GM19193 (cell line): ENCODE data around the gene WLS.

Experiments
- POLR2A ChIP-seq: IDR thresholded peaks from 4 replicates; pipeline ENCODE4 v1.6.1; 2011; ENCODE audit not compliant: insufficient read depth, insufficient read length; ENCODE audit errors: extremely low read depth

WLS gene

DNA sequence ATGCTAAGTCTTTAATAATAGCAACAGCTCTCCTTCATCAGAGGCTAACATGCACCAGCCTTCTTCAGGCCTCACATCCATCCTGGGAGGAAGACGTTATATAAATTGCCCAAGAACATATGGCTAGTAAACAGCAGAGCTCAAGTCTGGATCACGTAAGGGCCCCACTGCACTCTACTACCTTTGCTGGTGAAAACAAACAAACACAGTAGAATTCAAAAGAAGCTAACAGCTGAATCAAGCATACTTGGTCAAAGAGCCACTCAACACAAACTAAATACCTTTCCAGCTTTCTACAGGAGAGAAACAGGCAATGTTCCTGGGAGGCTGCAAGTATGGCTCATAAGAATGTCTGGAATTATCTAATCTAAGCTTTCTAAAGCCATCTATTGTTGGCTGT, 66.0 kb downstream of the WLS start:
- TF ChIP-seq POLR2A = no peak

DNA sequence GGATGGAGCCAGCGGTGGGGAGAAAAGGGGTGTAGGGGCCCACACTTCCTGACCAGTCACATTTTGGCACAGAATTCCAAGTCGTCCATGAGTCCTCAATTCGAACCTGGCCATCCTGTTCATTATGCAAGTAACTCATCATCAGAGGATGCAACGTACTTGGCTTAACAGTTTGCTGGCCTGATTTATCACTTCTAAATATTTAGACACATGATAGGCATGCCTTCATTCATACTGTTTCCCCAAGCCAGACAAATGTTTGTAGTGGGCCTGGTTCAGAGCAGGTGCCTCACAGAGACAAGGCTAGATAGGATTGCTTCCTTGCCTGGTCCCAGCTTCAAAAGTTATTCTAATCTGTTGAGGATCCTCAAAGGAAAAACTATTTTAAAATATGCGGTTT, 66.7 kb downstream of the WLS start:
- TF ChIP-seq POLR2A = no peak

DNA sequence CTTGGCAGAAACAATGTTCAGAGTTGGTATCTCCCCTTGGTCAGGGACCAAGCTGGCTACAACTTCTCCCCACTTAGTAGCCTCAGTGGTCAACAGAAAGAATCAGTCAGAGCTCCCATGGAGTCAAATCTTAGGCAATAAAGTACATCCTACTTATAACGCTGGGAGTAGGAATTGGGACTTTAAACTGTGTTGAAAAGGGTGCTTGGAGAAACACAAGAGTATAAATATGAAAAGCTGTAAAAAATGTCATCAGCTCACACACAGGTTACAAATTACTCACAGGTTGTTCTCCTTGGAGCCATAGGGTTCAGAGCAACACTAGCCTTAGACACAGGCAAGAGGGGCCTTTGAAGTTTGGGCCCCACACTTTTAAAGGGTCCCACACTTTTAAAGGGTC, 67.4 kb downstream of the WLS start:
- no peak for TF ChIP-seq POLR2A

DNA sequence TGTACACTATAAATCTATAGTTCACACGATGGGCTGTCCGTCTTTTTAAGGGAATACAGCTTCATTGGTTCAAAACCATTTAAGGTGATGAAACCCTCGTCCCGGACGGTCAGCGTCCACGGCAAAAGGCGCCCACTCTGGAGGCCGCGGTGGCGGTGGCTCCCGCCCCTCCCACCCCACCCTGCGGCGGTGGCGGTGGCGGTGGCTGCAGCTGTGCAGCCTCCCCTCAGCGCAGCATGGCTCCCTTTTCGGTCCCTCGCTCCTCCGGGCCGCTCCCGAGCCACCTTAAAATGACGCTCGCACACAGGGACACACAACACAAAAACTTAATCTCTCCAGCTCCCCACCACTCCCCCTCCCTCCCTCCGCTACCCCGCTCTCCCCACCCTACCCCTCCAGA, 69.1 kb downstream of the WLS start:
- no peak for TF ChIP-seq POLR2A

DNA sequence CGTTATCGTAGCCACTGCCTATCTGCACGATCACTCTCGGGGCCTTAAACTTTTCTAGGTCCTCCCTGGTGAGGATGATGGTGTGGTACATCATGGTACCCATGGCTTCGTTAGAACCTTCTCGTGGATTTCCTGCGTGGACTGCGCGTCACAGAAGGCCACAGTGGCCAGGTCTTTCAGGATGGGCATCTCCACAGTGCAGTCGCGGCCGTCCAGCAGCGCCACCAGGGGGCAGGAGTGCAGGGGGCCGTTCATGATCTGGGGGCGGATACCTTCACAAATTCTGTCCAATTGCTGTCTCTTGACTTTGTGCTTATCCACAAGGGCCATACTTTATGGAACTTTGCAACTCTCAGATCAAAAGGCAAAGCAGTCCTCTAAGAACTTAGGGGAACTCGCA, 69.6 kb downstream of the WLS start:
- no peak for TF ChIP-seq POLR2A

DNA sequence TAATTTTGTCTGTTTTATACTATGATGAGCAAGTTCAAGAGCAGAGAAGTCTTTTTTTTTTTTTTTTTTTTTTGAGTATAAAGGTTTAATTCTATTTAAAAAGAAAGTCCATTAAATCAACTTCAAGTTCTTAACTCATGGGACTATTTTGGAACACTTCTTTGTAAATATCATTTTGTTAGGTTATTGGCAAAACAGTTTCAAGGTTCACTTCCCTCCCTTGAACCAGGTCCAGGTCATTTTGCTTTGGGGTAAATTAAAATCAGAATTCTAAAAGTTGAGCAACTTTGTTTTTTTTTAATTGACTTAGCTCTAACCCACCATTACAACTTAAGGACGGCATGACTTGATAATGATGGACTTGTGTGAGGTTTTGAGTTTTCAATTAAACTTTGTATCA, 72.3 kb downstream of the WLS start:
- no peak for TF ChIP-seq POLR2A

DNA sequence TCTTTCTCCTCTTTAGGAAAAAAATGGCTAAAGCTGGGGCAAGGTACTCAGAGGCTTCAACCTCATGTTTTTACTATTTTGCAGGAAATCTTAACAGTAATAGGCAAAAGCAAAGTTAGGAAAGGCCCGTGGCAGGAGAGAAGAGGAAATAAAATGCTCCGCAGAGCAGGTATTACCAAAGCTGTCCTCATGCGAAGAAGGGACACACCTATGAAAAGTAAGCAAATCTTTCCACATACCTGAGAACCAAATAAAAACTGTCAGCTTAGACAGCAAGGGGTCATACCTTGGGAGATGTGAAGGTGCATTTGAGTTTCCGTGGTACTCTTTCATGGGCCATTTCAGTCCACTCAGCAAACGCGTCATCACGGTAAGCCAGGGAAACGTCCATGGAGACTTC, 73.5 kb downstream of the WLS start:
- no peak for TF ChIP-seq POLR2A

DNA sequence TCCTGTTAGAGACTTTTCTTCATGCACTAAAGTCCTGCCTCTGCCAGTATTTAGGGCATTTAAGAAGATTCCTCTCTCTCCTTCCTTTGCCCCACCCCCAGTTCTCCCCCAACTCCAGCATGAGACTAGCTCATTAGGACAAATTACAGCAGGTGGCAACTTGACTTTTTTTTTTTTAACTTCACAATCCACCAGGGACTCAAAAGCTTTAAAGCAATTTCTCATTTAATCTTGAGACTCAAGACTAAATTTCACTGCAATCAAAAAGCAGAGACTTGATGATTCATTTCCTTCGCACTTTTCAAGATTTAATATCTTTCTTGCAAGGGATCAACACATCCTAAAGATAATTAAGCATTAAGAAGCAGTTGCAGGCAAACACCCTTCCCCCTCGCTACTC, 74.9 kb downstream of the WLS start:
- no peak for TF ChIP-seq POLR2A

DNA sequence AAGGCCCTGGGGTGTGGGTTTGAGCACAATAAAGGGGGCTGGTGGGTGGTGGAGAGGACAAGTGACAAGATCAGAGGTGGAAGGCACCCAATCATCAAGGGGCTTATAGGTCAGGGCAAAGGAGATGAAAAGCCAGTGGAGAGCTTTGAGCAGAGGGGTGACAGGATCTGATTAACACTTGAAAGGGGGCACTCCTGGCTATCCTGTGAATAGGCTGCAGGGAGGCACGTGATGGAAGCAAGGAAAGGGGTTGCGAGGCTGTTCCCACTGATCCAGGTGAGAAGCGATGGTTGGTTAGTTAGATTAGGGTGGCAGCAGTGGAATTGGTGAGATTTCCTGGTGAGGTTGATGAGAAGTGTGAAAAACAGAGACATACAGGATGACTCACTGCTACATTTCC, 80.6 kb downstream of the WLS start:
- no peak for TF ChIP-seq POLR2A

DNA sequence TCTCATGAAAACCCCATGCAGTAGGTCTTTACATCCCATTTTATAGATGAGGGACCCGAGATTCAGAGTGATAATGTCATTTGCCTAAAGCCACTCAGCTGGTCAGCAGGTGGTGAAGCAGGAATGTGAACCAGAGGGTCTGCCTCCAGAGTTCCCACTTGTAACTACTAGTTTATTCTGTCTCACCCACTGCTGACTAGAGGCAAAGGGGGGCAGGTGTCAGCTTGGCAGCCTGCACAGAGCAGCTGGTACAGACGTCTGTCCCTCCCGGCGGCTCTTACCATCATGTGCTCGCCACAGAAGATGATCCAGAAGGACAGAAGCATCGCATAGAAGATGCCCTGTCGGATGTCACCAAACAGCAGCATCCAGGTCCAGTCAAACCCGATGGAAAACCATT, 82.4 kb downstream of the WLS start:
- no peak for TF ChIP-seq POLR2A

DNA sequence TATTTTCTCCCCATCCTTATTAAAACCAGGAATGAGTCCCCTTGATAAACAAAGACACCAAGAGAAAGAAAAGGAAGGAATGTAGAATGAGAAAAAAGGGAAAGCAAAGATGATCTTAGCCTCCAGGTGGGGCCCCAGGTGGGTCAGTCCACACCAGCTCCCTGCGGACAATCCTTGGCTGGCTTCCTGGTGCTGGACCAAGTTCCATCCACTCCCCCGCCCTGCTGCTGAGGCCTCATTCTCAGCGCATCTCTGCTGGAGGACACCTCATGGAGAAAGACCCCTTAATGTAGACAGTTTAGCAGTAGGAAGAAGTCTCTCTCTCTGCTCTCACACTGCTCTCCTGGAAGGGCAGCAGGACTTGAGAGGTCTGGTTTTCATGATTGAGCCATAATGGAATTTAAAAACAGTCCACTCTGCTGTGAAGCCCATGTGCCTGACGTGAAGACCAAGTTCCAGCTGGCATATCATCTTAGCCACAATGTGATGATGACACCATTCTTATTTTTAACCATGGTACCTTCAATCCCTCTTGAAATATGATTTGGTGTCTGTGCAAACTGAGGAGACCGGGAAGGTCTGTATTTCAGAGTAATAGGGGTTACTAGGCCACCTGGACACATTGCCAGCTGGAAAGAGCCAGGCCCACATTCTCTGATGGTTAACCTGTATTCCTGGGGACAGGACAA, 83.1 kb downstream of the WLS start:
- TF ChIP-seq POLR2A = no peak

DNA sequence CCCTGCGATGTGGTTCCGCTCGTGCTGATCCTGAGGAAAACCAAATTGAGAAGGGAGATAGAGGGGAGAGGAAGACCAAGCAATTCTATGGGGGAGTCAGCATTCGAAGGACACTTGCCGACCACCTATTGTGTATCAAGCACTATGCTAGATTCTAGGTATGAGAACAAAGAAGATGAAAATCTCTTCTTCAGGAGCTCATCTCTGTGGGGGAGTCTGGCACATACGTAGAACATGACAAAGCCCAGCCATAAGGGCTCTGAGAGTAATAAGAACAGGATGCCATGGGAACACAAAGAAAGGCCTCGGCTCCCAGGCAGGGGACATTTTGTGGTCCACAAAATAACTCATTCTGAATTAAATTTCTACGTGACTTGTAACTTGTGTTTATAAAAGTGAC, 83.7 kb downstream of the WLS start:
- TF ChIP-seq POLR2A = no peak

DNA sequence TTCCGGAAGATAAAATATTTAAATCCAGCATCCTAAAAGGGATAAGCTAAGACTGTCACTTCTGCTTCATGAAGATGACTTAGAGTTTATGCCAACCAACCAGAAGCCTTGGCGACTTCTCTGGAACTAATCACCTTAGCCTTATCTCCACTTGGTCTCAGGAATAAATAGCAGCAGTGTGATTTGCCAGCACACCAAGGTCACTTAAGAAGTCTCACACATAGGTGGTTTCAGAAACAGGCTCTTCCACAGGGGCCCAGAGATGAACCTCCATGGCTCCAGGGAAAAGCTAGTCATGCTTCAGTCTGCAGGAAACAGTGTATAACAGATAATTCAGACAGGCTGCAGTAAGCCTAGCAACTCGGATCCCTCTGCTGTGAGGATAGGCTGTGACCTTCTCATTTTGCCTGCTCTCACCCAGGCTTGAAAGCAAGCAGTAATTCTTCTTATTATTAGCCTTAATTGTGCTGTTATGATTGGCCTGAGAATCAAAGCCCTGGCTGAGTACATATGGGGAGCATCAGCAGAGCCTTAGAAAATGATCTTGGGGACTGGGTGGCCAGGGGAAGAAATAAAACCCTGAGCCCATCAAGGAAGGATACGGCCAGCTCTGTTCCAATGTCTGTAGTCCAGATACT, 84.7 kb downstream of the WLS start:
- TF ChIP-seq POLR2A = no peak

DNA sequence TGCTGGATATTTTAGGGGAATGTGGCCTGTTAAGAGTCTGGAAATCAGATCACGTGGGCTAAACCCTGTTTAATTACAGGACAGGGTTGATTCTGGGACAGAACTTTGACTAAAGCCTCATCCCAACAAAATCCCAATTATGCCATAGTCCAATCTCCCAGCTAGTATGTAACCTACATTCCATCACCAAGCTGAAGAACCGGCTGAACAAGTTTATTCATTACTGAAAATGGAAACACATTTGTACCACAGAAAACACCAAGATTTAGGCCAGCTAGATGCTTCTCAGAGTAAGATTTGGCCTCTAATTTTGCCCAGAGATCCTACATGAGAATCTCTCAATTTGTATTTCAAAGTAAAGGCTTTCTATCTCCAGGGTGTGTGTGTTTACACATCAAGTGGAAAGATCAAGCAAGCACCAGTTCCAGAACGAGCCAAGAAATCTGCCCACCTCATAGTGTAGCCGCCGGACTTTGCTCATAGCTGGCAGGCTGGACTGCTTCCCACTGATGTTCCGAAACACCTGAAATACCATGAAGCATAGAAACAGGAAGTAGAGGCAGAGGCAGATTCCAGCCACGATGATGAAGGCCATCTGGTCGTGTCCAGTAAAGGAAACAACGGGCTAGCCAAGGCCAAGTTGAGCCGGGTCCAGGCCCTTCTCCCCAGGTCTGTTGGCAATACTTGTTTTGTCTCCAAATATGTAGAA, 86.8 kb downstream of the WLS start:
- TF ChIP-seq POLR2A = no peak

DNA sequence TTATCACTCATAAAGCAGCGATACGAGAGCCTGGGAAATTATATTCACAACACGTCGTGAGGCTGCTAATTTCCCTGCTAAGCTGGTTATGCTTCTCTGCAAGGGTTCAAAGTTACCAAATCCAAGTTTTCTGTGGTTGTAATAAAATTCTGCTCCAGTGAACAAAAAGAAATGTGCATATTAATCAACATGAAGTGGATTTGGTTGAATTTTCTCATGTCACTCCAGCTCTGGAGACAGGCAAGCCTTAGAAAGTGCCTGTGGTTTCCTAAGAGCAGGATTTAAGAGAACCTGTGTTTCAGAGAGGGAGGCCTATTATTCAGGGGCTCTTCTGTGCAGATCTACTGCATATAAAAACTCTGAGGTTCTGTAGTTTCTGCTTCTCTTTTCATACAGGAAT, 87.5 kb downstream of the WLS start:
- TF ChIP-seq POLR2A = no peak

DNA sequence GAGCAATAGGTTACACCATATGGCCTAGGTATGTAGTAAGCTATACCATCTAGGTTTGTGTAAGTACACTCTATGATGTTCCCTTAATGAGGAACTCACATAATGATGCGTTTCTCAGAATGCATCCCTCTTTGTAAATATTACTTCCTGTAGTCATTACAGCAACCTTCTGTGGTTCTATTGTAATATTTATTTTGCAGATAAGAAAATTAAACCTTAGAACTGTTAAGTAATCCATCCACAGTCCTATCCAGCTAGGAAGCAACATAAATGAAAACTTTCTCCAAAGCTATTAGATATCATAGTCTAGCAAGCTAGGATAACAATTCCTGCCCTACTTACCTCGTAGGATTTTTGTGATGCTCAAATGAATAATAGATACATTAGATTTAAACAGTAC, 88.7 kb downstream of the WLS start:
- no peak for TF ChIP-seq POLR2A
